ENCODE measurements around the gene HACD3. TPM values are rescaled to one million over a fixed set of nuclear protein-coding genes. Genes with fewer than 3 reads are reported as not detected.

The HACD3 gene
- total and polyA plus RNA-seq, 2 of the 4 experiments (the other 2 are of a cell fraction), result 60.9 to 131 TPM

DNA sequence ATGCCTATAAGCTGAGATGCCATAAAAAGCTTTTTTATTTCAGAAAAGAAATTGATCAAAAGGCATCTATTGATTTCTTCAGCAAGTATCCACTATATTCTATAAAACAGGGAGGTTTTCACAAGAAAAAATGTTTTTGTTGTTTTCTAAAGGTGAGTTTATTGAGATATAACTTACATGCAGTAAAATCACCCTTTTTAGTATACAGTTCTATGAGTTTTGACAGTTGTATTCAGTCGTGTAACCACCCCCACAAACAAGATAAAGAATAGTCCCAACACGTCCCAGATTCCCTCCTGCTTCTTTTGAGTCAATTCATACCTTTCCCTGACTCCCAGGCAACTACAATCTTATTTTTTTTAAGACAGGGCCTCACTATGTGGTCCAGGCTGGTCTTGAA, 72.9 kb downstream of the HACD3 start:
- dilution Hi-C loops (cut with HindIII; ENCODE audit: low sequenced_read_pairs, unreplicated experiment), result no loop called here
- in situ Hi-C loops (cut with MboI; ENCODE audit: low sequenced_read_pairs), result loop anchor here (25.0 kb wide), 1 partner anchor 684 kb away; the partner anchor contains the start of gene DIS3L
- no CpG with 5 or more reads among the region's 2 CpGs for WGBS, 2 experiments (ENCODE audit: extremely low coverage in 2 of 2, insufficient read length in 1 of 2)

More for the DNA sequence above, 72.9 kb downstream of the HACD3 start:
- no peak overlapping the region for H4K91ac ChIP-seq (ENCODE audit: insufficient read depth, low read depth, low read length)
- H4K20me1 ChIP-seq (ENCODE audit: insufficient read depth, low read length), result no peaks in the 10 kb centered on the region
- H3K9me1 ChIP-seq (ENCODE audit: insufficient read depth, low read length), result no peaks in the 10 kb centered on the region
- H3K4me1 ChIP-seq (ENCODE audit: control insufficient read depth, insufficient read depth, low read length), result no peaks in the 10 kb centered on the region
- no peak for DNase-seq
- H3K27me3 ChIP-seq (ENCODE audit: control insufficient read depth, insufficient read depth, low read length), result no peaks in the 10 kb centered on the region
- no peak for ATAC-seq (ENCODE audit: low read depth)
- ChIA-PET CTCF (no interaction called here), POLR2A (ENCODE audit: unreplicated experiment) (interaction anchor here (0.6 kb wide), 1 partner anchor 1102 kb away, joined by 8 read pairs; no protein-coding TSS in a partner anchor)
- TF ChIP-seq MAFK (IDR thresholded peaks at IDR 0.05; ENCODE audit: low read depth, low read length), result no peak
- TF ChIP-seq, protein P1, sequence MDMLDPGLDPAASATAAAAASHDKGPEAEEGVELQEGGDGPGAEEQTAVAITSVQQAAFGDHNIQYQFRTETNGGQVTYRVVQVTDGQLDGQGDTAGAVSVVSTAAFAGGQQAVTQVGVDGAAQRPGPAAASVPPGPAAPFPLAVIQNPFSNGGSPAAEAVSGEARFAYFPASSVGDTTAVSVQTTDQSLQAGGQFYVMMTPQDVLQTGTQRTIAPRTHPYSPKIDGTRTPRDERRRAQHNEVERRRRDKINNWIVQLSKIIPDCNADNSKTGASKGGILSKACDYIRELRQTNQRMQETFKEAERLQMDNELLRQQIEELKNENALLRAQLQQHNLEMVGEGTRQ (IDR thresholded peaks at IDR 0.05; ENCODE audit: low read depth, low read length), result no peak
- TF ChIP-seq POLR2A (IDR thresholded peaks at IDR 0.05; ENCODE audit: low read depth, low read length), result no peak
- no peak for TF ChIP-seq FOS (IDR thresholded peaks at IDR 0.05; ENCODE audit: low read depth, low read length)
- TF ChIP-seq RFX5 (IDR thresholded peaks at IDR 0.05; ENCODE audit: low read depth, low read length), result no peak
- TF ChIP-seq NFE2L2 (IDR thresholded peaks at IDR 0.05; ENCODE audit: low read depth, low read length), result no peak
- no peak for TF ChIP-seq BHLHE40 (IDR thresholded peaks at IDR 0.05; ENCODE audit: low read depth, low read length)
- TF ChIP-seq, protein P2, sequence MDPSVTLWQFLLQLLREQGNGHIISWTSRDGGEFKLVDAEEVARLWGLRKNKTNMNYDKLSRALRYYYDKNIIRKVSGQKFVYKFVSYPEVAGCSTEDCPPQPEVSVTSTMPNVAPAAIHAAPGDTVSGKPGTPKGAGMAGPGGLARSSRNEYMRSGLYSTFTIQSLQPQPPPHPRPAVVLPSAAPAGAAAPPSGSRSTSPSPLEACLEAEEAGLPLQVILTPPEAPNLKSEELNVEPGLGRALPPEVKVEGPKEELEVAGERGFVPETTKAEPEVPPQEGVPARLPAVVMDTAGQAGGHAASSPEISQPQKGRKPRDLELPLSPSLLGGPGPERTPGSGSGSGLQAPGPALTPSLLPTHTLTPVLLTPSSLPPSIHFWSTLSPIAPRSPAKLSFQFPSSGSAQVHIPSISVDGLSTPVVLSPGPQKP (IDR thresholded peaks at IDR 0.05; ENCODE audit: borderline replicate concordance, low read depth, low read length), result no peak
- TF ChIP-seq MXI1 (IDR thresholded peaks at IDR 0.05; ENCODE audit: borderline replicate concordance, low read depth, low read length), result no peak
- TF ChIP-seq SMC3 (IDR thresholded peaks at IDR 0.05; ENCODE audit: low read depth, low read length), result no peak
- TF ChIP-seq CEBPB (IDR thresholded peaks at IDR 0.05; ENCODE audit: low read depth, low read length), result no peak
- no peak for TF ChIP-seq RAD21 (IDR thresholded peaks at IDR 0.05; ENCODE audit: low read length)
- TF ChIP-seq MAZ (IDR thresholded peaks at IDR 0.05; ENCODE audit: borderline replicate concordance, low read depth, low read length), result no peak
- no peak for TF ChIP-seq CHD1 (IDR thresholded peaks at IDR 0.05; ENCODE audit: low read depth, low read length)
- no peak for TF ChIP-seq RCOR1 (IDR thresholded peaks at IDR 0.05; ENCODE audit: insufficient replicate concordance, low read length)
- TF ChIP-seq, protein P3, sequence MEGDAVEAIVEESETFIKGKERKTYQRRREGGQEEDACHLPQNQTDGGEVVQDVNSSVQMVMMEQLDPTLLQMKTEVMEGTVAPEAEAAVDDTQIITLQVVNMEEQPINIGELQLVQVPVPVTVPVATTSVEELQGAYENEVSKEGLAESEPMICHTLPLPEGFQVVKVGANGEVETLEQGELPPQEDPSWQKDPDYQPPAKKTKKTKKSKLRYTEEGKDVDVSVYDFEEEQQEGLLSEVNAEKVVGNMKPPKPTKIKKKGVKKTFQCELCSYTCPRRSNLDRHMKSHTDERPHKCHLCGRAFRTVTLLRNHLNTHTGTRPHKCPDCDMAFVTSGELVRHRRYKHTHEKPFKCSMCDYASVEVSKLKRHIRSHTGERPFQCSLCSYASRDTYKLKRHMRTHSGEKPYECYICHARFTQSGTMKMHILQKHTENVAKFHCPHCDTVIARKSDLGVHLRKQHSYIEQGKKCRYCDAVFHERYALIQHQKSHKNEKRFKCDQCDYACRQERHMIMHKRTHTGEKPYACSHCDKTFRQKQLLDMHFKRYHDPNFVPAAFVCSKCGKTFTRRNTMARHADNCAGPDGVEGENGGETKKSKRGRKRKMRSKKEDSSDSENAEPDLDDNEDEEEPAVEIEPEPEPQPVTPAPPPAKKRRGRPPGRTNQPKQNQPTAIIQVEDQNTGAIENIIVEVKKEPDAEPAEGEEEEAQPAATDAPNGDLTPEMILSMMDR (conservative IDR thresholded peaks at IDR 0.05; ENCODE audit: low read depth, low read length), result no peak
- no peak overlapping the region for H3K14ac ChIP-seq (replicated peaks; ENCODE audit: low read depth, low read length)
- H3K4me2 ChIP-seq (ENCODE audit: low read depth, low read length), result no peak overlapping the region
- H3K18ac ChIP-seq (ENCODE audit: low read depth, low read length), result no peak overlapping the region
- H2BK5ac ChIP-seq (ENCODE audit: low read depth, low read length, poor library complexity, severe bottlenecking), result no peak overlapping the region
- no peak overlapping the region for H3K23ac ChIP-seq (ENCODE audit: low read depth, low read length)
- H2AFZ ChIP-seq (replicated peaks; ENCODE audit: low read length, poor library complexity), result no peak overlapping the region
- H3K9me3 ChIP-seq (ENCODE audit: control insufficient read depth, insufficient read depth, low read length), result no peaks in the 10 kb centered on the region
- no peak overlapping the region for H2BK120ac ChIP-seq (ENCODE audit: low read depth, low read length)
- H4K5ac ChIP-seq (ENCODE audit: low read depth, low read length), result no peak overlapping the region
- no peak overlapping the region for H2AK5ac ChIP-seq (ENCODE audit: low read depth, low read length)
- peaks cover 9 to 27% of the 10 kb centered on the region in 2 experiments for H3K79me1 ChIP-seq (ENCODE audit: low read depth in 1 of 2, low read length in 2 of 2)
- H2AK9ac ChIP-seq (replicated peaks; ENCODE audit: low read depth, low read length, poor library complexity), result no peak overlapping the region
- no peak overlapping the region for H3K4ac ChIP-seq (ENCODE audit: low read depth, low read length)
- no peak overlapping the region for H2BK20ac ChIP-seq (ENCODE audit: low read depth, low read length)
- no peak overlapping the region for H3K4me3 ChIP-seq (ENCODE audit: insufficient read depth, low read depth, low read length)
- no peak overlapping the region for H3K56ac ChIP-seq (ENCODE audit: extremely low read depth, insufficient read depth, low read length)
- BruUV-seq (replicated peaks), result no TSS peak
- H3K9ac ChIP-seq (ENCODE audit: low read depth, low read length), result no peak overlapping the region
- no peak overlapping the region for H4K8ac ChIP-seq (ENCODE audit: low read depth in 2 of 2, low read length in 2 of 2)
- intact Hi-C loops (cut with micrococcal nuclease), result no loop called here
- H2BK15ac ChIP-seq (ENCODE audit: low read depth, low read length), result no peak overlapping the region
- H3K27ac ChIP-seq (ENCODE audit: insufficient read depth, low read length), result no peak overlapping the region
- H3K36me3 ChIP-seq (ENCODE audit: control insufficient read depth, insufficient read depth, low read length), result peaks cover 30% of the 10 kb centered on the region

All from IMR-90 (cell line).